ENCODE data around the gene CLEC18A.
"Not testable (repeated sequence)": the region's sequence is repeated elsewhere in the genome, so short reads cannot be mapped to it uniquely, and the experiment has no call there.

The CLEC18A gene

DNA sequence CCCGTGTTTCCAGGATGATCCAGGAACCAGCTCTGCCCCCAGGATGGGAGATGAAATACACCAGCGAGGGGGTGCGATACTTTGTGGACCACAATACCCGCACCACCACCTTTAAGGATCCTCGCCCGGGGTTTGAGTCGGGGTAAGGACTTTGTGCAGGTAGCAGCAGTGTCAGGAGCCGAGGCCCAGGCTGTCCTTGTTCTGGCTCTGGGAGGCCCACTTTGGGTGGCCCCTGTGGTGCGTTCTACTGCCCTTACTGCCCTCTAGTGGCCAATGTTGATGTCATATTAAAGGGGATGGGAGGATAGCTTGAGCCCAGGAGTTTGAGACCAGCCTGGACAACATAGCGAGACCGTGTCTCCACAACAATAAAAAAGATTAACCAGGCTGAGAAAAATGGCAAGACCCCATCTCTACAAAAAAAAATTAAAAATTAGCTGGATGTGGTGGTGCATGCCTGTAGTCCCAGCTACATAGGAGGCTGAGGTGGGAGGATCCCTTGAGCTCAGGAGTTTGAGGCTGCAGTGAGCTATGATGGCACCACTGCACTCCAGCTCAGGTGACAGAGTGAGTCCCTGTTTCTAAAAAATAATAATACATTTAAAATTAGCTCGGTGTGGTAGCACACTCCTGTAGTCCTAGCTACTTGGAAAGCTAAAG is 20.9 kb upstream of the CLEC18A start:
- peak; percentile 85 for DNase-seq (ENCODE audit: low spot score)

DNA sequence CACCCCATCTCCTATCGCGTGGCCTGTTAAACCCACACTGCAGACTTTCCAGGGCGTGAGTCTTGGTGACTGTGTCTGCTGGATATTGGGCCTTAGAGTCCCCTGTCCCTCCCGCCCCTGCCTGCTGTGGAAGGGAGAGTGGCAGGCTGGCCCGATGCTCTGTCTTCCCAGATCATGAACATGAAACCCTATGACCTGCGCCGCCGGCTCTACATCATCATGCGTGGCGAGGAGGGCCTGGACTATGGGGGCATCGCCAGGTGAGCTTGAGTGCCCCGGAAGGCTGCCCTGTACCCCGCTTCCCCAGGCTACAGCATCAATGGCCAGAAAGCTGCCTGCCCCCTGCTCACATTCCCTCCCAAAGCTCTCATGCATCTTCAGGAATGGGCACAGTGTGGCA is 19.5 kb upstream of the CLEC18A start:
- DNase-seq (ENCODE audit: low spot score): no peak

DNA sequence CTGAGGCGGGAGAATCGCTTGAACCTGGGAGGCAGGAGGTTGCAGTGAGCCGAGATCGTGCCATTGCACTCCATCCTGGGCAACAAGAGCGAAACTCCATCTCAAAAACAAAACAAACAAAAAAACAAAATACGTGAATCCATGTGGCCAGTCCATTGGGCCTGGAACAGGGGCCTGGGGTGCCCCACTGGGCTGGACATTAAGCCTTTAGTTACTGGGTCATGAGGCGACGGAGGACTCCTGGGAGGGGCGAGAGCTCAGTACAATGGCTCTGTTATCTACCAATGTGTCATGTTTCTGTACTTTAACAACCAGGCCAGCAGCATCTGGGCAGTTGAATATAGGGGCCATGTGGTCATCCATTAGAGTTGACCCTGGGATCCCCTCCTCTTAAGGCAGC is 18.9 kb upstream of the CLEC18A start:
- DNase-seq (ENCODE audit: low spot score): no peak

DNA sequence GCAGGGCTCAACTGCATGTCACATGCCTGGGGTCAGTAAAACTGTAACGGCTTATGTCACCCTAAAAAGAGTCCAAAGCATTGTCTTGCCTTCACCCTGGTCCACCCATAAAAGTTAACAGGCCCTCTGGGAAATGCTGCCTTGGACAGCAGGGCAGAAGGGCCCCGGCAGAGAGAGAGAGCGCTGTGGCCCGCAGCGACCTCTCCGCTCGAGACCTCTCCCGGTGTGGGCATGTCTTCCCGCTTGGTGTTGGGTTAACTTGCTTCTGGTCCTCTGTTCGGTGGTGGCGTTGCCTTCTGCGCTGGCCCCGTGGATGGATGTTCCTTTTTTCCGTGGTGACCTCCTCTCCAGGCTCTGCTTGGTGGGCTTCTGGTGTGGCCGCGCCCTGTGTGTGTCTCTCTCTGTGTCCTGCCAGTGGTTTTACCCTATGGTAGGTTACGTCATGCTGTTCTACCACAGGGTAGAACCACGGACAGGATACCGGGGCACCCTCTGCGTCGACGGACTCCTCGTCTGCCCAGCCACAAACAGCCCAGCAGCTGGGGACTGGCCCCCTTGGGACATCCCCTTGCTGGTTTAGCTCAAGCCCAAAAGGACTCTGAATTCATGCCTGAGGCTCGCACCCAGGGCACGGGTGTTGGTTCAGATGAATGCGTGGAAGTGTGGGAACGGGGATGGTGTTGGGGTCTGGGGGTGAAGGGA is 18.3 kb upstream of the CLEC18A start:
- DNase-seq (ENCODE audit: low spot score): no peak

DNA sequence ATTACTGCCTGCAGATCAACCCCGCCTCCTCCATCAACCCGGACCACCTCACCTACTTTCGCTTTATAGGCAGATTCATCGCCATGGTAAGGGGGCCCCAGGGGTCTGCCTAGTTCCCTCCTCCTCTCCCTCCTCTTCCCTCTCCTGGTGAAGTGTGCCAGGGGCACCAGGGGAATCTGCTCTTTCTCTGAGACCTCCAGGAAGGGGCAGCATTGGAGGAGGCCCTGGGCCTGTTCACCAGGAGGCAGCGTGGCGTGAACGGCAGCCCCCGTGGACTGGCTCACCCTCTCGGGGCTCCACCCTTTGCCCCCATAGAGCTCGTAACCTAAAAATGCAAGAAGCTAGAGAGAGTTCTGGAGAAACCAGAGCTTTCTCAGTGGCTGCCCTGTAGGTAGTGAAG is 17.1 kb upstream of the CLEC18A start:
- no peak for DNase-seq (ENCODE audit: low spot score)

DNA sequence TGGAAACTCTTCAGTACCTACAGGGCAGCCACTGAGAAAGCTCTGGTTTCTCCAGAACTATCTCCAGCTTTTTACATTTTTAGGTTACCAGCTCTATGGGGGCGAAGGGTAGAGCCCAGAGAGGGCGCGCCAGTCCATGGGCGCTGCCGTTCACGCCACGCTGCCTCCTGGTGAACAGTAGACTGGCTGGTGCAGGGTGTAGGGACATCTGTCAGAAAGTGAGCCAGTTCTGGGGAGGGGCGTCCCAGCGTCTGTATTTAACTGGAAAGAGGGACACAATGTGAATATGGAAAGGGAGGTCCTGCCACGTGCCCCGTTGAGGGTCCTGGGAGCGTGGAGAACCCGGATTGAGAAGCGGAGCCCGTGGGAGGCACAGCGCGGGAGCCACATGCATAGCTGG is 16.4 kb upstream of the CLEC18A start:
- no peak for DNase-seq (ENCODE audit: low spot score)

DNA sequence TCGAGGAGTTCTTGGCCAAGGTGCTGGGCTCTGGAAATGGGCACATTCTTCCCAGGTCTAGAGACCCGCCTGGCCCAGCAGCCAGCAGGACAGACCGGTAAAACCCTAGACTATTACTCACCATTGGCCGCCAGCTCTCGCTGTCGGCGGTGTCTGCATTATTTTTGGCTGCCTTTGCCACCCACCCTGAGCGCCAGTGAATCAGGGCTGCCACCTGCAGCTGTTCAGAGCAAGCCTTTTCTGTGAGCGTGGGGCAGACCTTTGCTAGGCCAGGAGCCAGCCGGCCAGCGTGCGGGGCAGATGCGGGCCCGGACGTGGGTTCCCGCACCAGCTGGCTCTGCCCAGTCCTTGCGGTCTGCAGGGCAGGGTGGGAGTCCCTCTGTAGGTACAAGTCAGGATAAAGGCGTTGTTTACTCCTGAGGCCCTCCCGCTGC is 15.8 kb upstream of the CLEC18A start:
- no peak for DNase-seq (ENCODE audit: low spot score)

DNA sequence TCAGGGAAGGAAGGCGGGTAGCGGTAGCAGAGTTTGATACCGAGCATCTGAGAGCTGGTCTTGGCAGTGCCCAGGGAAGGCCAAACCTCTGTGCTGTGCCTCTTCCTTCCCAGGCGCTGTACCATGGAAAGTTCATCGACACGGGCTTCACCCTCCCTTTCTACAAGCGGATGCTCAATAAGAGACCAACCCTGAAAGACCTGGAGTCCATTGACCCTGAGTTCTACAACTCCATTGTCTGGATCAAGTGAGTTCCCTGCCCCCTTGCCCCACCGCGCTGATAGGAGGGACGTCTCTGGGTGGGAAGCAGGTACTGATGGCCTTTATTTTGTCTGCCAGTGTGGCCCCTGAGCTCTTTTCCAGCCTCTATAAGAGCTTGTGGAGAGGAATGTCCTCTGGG is 15.4 kb upstream of the CLEC18A start:
- no peak for DNase-seq (ENCODE audit: low spot score)

DNA sequence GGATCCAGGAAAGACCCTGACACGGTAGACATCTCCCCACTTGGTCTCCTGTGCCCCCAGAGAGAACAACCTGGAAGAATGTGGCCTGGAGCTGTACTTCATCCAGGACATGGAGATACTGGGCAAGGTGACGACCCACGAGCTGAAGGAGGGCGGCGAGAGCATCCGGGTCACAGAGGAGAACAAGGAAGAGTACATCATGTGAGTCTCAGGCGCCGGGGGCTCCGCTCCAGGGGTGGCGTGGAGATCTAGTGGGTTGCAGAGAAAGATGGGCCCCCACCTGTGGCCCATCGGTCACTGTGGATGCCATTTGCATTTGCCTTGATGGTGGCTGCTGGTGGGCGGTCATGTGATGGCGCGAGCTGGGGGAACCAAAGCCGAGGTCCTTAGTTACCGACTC is 14.9 kb upstream of the CLEC18A start:
- no peak for DNase-seq (ENCODE audit: low spot score)

DNA sequence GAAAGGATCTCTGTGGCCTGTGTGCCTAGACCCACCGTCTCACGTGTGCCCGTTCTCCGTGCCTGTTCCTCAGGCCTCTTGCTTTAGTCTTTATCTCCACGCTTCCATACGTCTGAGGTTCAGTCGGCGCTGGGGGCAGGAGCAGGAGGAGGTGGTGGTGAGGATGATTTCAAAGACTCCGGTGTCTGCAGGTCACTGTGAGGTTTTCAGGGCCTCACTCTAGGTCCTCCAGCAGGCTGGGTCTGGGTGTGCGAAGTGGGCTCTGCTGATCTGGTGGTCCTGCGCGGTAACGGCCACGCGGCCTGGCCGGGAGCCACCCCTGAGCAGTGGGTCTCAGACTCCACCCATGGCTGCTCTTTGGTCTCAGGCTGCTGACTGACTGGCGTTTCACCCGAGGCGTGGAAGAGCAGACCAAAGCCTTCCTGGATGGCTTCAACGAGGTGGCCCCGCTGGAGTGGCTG is 14.4 kb upstream of the CLEC18A start:
- no peak for DNase-seq (ENCODE audit: low spot score)

DNA sequence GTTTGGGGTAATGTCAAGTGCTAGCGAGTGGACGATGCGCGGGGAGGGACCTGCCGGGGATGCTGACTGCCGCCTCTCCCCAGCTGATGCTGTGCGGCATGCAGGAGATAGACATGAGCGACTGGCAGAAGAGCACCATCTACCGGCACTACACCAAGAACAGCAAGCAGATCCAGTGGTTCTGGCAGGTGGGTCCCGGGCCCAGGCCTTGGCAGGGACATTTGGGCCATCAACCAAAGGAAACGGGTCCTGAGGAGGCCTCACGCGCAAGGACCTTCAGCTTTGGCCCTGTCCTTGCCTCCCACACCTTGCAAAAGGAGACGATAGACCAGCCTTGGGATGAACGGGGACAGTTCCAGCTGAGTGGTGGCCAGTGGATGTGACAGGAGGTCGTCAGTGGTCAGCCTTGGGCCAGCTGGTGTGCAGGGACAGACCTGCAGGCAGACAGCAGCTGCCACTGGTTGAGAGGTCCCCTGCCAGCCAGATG is 13.6 kb upstream of the CLEC18A start:
- DNase-seq (ENCODE audit: low spot score): peak; percentile 19

DNA sequence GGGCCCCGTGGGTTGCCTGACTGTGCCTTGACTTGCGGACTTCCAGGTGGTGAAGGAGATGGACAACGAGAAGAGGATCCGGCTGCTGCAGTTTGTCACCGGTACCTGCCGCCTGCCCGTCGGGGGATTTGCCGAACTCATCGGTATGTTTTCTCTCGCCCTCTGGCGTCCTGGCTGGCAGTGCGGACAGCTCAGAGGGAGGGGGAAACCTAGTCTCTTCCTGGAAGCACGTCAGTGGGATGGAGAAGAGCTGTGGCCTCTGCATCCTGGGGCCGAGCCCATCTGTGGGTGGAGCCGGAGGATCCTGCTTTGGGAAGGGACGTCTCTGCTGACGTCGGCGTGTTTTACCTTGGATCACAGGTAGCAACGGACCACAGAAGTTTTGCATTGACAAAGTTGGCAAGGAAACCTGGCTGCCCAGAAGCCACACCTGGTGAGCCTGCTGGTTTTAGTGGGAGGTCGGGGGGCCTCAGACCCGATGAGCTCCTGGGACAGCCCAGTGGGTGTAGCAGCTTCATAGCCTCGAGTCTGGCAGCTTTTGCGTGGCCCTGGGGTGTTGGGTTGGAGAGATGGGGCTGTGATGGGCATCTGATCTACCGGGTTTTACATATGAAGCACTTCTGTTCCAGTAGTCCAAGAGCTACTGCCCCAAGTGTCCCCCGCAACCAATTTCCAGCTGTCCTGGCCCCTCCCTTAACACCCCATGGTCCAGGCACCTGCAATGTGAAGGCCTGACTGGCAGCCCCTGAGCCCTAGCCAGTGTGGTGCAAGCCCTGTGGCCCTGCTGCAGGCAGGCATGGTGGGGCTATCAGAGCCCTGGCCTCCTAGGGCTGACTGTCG is 11.9 kb upstream of the CLEC18A start:
- DNase-seq (ENCODE audit: low spot score): no peak

DNA sequence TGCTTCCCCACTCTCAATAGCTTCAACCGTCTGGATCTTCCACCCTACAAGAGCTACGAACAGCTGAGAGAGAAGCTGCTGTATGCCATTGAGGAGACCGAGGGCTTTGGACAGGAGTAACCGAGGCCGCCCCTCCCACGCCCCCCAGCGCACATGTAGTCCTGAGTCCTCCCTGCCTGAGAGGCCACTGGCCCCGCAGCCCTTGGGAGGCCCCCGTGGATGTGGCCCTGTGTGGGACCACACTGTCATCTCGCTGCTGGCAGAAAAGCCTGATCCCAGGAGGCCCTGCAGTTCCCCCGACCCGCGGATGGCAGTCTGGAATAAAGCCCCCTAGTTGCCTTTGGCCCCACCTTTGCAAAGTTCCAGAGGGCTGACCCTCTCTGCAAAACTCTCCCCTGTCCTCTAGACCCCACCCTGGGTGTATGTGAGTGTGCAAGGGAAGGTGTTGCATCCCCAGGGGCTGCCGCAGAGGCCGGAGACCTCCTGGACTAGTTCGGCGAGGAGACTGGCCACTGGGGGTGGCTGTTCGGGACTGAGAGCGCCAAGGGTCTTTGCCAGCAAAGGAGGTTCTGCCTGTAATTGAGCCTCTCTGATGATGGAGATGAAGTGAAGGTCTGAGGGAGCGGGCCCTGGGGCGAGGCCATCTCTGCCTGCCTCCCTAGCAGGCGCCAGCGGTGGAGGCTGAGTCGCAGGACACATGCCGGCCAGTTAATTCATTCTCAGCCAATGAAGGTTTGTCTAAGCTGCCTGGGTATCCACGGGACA is 11.1 kb upstream of the CLEC18A start:
- no peak for DNase-seq (ENCODE audit: low spot score)

DNA sequence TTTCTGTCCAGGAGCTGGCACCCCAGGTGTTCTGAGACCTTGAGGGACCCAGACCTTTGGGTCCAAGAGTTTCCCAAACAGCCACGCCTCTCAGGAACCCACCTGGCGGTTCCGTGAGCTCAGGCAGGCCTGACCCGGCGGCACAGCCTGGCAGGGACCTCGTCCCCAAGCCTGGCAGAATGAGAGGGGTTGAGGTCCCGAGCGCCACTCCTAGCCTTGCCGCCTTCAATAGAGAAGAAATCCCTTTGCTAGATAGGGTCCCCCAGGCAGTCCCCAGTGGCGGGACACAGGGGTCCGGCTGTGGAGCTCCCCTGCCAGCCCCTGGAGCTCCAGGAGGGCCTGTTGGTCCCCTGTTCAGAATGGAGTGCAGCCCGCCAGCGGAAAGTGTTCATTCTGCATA is 10.5 kb upstream of the CLEC18A start:
- no peak for DNase-seq (ENCODE audit: low spot score)

DNA sequence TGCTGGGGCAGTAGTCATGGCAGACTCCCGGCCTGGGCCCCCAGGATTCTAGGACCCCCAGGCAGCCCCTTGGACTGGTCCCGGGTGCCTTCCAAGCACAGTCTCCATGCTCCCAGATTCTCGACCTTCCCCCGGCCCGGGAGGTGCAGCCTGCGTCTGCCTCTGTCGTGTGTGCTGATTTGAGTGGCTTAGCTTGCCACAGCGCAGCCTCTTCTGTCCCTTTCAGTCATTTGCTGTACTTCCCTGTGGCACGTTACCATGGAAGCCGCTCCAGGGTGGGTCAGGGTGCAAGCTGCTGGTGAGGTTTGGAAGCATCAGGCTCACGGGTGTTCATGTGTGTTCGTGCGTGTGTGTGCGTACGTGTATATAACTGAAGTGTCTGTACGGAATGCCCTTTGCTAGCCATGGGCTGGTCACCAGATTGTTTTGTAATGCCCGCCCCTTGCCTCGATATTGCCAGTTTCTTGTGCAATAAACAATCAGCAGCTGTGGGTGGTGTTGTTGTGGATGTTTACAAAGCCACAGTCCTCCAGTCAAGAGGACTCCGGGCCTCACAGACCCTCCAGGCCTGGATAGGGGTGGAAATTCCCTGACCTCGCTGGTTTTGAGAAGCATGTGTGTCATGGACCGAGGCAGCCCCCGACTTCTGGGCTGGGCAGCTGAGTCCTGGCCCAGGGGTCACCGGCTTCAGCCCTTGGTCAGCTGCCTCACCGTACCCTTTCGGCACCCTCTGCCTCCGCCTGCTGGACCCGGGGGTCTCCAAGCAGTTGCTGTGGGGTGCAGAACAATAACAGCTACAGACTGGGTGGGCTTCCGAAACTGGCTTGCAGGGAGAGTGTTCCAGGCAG is 9.7 kb upstream of the CLEC18A start:
- DNase-seq (ENCODE audit: low spot score): peak; percentile 51

DNA sequence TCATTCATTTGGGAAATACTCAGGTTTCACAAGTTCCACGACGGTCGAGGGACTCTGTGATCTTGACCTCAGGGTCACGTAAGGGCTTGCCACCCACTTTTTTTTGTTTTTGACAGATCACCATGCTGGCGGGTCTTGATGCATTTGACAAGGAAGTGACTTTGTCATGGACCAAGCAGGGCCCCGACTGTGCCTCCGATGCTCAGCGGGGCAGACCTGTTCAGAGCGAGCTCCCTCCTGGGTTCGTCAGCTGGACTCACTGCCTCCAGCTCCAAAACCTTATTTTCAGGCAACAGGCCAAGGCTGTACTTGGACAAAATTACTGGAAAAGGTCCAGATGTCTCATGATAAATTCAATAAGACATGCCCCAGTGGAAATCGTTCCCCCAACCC is 9.0 kb upstream of the CLEC18A start:
- no peak for DNase-seq (ENCODE audit: low spot score)

DNA sequence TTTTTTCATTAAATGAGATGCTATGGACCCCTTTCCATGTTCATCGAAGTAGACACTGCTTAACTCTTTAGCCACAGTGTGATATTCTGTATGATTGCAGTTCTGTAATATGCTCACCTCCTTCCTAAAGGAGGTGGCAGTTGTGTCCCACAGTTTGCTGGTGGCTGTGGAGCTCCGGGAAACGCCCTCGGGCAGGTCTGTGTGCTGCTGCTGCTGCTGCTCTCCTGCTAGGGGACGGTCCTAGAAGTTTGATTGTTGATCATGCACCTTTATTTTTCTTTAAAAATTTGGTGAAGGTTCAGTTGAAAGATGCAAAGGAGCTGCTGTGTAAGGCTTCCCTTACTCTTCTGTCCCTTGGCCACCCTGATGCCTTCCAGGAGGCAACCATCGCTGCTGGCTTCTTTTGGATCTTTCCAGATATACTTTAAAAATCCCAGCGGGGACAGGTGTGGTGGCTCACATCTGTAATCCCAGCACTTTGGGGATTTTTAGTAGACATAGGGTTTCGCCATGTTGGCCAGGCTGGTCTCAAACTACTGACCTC is 8.4 kb upstream of the CLEC18A start:
- no peak for DNase-seq (ENCODE audit: low spot score)

DNA sequence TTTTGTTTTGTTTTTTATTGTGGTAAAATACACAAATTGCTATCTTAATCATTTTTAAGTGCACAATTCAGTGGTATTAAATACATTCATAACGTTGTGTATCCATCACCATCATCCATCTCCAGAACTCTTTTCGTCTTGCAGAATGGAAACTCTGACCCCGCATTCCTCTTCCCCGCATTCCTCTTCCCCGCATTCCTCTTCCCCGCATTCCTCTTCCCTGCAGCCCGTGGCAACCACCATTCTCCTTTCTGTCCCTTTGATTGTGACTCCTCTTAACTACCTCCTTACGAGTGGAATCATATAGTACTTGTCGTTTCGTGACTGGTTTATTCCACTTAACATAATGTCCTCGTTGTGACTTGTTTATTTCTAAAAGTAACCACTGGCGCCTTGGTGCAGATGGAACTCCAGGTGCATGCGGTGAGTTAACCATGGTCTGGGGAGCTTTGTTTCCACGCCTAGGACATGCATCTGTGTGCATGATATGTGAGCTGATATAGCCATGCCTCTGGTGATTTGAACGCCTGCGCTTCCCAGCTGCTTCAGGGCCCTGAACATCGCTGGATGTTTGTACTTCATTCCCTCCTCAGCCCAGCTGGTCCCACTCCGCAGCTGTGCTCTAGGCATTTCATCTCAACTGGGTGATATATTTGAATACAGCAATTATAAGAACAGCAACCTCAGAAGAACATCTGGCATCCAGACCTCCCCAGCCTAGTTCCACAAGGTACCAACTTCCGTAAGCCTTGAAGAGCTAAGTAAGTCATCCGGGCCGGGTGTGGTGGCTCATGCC is 7.7 kb upstream of the CLEC18A start:
- DNase-seq (ENCODE audit: low spot score): not testable (repeated sequence)

DNA sequence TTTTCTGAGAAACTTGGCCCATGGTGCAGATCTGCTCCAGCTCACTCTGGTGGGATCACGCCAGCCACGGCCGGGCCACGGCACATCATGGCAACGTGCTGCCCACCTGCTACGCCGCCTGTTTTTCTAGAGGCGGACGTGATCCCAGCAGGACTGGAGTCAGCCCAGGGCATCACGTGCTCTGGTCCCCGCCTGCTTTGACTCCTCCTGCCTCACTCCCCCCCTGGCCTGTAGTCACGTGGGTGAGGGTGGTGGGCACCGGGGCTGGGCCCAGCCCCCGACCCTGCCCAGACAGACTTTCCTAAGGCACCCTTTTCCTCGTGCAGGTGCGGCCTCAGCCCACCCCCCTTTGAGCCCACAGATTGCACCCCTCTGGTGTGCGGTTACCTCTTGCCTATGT is 723 bp upstream of the CLEC18A start:
- not testable (repeated sequence) for DNase-seq (ENCODE audit: low spot score)

DNA sequence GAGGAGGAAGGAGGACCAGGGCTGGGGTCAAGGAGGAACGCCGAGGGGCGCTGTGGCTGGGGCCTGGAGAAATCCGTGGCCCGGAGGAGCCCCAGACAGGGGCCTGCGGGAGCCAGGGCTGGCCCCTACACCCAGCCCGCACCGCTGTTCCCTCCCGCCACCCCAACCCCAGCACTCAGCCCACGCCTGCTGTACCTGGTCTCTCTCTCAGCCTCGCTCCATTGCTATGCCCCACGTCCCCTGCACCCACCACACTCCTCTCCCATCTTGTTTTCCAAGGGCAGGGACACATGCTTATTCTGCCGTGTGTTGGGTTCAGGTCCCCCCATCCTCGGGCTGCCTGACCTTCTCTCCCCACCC is 518 bp downstream of the CLEC18A start:
- DNase-seq (ENCODE audit: low spot score): not testable (repeated sequence)
